GM21529 (cell line): Measurements from ENCODE around the gene GFOD2.

Source experiments
- ATAC-seq: cut with Tn5 transposase; IDR thresholded peaks from one replicate; pipeline ENCODE4 v1.9.1; 2021; ENCODE audit not compliant: unreplicated experiment

The GFOD2 gene

GRCh38 chr16:67647681-67648080, 71.4 kb downstream of the GFOD2 start:
- ATAC-seq = no peak

DNA sequence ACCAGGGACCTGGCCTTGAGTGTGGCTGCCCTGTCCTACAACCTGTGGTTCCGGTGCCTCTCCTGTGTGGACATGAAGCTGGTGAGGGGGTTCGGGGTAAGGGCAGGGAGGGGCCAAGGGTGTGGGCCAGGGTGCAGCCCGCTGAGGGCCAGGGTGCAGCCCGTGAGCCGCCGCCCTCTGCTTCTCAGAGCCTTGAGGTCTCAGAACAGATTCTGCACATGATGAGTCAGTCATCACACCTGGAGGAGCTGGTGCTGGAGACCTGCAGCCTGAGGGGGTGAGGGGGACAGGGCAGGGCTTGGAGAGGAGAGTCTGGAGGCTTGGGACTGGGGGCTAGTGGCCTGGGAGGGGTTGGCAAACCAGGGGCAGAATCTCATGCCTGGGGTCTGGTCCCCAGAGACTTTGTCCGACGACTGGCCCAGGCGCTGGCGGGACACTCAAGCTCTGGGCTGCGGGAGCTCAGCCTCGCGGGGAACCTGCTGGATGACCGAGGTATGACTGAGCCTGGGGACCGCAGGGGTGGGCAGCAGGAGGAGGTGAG, 71.9 kb downstream of the GFOD2 start:
- no peak for ATAC-seq

GRCh38 chr16:67645397-67646121, 73.6 kb downstream of the GFOD2 start:
- ATAC-seq = no peak

- ATAC-seq = no peak
Observed at GRCh38 chr16:67644038-67644437, 75.1 kb downstream of the GFOD2 start.

- ATAC-seq = no peak
Observed at GRCh38 chr16:67641779-67642708, 77.1 kb downstream of the GFOD2 start.

- ATAC-seq = no peak
Observed at GRCh38 chr16:67637625-67638024, 81.5 kb downstream of the GFOD2 start.

DNA sequence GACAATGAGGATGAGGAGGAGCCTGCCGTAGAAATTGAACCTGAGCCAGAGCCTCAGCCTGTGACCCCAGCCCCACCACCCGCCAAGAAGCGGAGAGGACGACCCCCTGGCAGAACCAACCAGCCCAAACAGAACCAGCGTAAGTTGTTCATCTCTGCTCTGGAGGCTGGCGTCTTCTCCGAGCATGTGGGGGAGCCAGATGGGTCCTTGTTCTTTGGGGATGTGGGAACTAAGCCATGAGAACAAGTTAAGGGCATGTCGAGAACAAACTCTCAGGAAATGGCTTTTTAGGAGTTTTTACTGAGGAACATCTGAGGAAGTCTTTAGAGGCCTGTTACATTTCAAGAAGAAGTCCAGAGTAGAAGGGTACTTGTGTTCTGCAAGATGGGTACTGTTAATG, 82.4 kb downstream of the GFOD2 start:
- ATAC-seq = no peak

DNA sequence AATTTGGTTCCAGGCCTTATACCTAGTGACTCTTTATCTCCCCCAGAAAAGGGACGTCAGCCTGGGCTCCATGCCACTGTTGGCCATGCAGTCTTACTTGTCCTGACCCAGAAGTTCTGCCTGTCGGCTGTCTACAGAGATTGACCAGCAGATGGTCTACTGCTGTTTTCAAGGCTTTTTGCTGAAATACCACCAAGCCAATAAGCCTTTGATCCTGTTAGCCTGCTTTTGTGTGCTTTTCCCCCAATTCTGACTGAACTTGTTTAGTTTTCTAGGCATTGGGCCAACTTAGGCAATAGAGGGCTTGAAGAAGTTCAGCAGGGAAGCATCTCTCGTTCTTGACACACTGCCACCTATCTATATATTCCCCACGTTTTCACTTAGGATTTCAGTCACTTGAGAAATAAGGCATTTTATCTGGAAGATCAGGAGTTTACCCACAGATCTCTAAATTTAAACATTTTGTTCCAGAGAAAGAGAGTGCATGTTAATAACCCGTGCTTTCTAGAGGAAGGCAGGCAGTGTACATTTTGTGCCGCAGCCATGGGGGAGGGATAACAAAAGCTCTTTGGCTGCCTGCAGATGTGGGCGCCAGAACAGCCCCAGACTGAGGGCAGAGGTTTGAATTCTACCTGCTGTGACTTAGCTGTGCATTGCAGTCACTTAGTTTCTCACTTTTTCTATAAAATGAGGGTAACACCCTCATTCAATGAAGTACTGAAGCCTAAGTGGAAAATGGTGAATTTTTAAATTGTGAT, 86.5 kb downstream of the GFOD2 start:
- ATAC-seq = no peak

DNA sequence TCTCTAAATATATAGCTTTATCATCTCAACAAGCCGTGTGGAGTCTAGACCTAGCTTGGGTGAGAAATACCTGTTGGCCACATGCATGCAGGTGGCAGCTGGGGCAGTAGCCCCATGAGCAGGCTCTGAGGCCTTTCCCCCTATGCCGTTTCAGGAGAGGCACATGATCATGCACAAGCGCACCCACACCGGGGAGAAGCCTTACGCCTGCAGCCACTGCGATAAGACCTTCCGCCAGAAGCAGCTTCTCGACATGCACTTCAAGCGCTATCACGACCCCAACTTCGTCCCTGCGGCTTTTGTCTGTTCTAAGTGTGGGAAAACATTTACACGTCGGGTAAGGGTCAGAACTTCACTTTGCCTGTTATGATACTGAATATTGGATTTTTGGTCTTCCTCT, 90.9 kb downstream of the GFOD2 start:
- ATAC-seq = no peak
